Endothelial cell of umbilical vein (primary cell): ENCODE data around the gene CMC4.

ENCODE experiments used
- CTCF ChIP-seq, 2 donors: IDR thresholded peaks; 1 replicate in 1 of 2; 2 replicates in 1 of 2; pipeline ENCODE4 v1.5.1; 2011; ENCODE audit warnings: low read length in 2 of 2, mild to moderate bottlenecking in 2 of 2, moderate library complexity in 2 of 2, control low read depth in 1 of 2, inconsistent platforms in 1 of 2, low read depth in 1 of 2; ENCODE audit not compliant: insufficient read depth in 1 of 2; ENCODE audit errors: extremely low read depth in 1 of 2
- EZH2 ChIP-seq: IDR thresholded peaks from 2 replicates; pipeline ENCODE4 v1.6.1; 2012; ENCODE audit warnings: borderline replicate concordance, low read depth, mild to moderate bottlenecking, moderate library complexity, low read length, inconsistent platforms; ENCODE audit not compliant: severe bottlenecking
- FOS ChIP-seq: IDR thresholded peaks from 2 replicates; pipeline ENCODE4 v1.6.1; 2011; ENCODE audit warnings: mild to moderate bottlenecking, low read length, moderate library complexity, borderline replicate concordance; ENCODE audit not compliant: insufficient read depth
- GATA2 ChIP-seq: IDR thresholded peaks from 2 replicates; pipeline ENCODE4 v1.7.0; 2011; ENCODE audit warnings: low read depth, mild to moderate bottlenecking, moderate library complexity, mixed read lengths, low read length; ENCODE audit not compliant: insufficient read length, insufficient read depth
- MYC ChIP-seq: IDR thresholded peaks from one replicate; pipeline ENCODE4 v1.6.1; 2011; ENCODE audit warnings: mild to moderate bottlenecking, low read depth, low read length
- POLR2A ChIP-seq: IDR thresholded peaks from 2 replicates; pipeline ENCODE4 v1.6.1; 2012; ENCODE audit warnings: low read depth, mild to moderate bottlenecking, control low read depth, low read length
- POLR2AphosphoS5 ChIP-seq: IDR thresholded peaks from 2 replicates; pipeline ENCODE4 v1.6.1; 2012; ENCODE audit warnings: low read depth, mild to moderate bottlenecking, control low read depth, low read length, moderate library complexity; ENCODE audit not compliant: insufficient read depth
- TF ChIP-seq, protein P1 (sequence below): IDR thresholded peaks from 2 replicates; pipeline ENCODE4 v1.6.1; 2011; ENCODE audit not compliant: insufficient read depth, insufficient read length

DNA sequence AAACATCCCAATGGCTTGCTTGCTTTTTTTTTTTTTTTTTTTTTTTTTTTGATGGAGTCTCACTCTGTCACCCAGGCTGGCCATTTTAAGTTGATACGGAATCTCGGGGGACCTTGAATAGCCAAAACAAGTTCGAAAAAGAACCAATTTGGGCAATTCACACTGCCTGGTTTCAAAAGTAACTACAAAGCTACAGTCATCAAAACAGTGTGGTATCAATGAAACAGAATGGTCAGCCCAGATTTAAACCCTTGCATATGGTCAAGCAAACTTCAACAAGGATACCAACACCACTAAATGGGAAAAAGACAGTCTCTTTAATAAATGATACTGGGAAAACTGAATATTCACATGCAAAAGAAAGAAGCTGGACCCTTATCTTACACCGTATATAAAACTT lies 42.2 kb upstream of the CMC4 start:
- TF ChIP-seq, protein P1, sequence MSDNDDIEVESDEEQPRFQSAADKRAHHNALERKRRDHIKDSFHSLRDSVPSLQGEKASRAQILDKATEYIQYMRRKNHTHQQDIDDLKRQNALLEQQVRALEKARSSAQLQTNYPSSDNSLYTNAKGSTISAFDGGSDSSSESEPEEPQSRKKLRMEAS = no peak
- TF ChIP-seq MYC (no peak), CTCF (IDR thresholded peaks at IDR 0.05; ENCODE audit: extremely low read depth in 1 of 2, insufficient read depth in 1 of 2, low read depth in 1 of 2, low read length in 2 of 2) (no peak), EZH2 (no peak), POLR2AphosphoS5 (no peak), POLR2A (no peak), GATA2 (no peak), FOS (no peak)
